Loucy (cell line): ENCODE results near the gene TLR1.
"Not testable (repeated sequence)": the region's sequence is repeated elsewhere in the genome, so short reads cannot be mapped to it uniquely, and the experiment has no call there.

Experiments used
- H2AFZ ChIP-seq: fragments of 200-600 bp; sonication (generic); 2 replicates; pipeline ENCODE4 v1.6.0; 2016; ENCODE audit warnings: antibody characterized with exemption, mild to moderate bottlenecking, low read length, moderate library complexity
- H3F3A ChIP-seq: fragments of 200-600 bp; 2 replicates; pipeline ENCODE4 v1.6.0; 2016; ENCODE audit warnings: antibody characterized with exemption, low read depth, mild to moderate bottlenecking
- H3K27me3 ChIP-seq: fragments of 200-600 bp; sonication (generic); 2 replicates; pipeline ENCODE4 v1.6.1; 2014; ENCODE audit warnings: low read length, mild to moderate bottlenecking; ENCODE audit not compliant: insufficient read depth, poor library complexity, severe bottlenecking
- H3K36me3 ChIP-seq: fragments of 200-600 bp; sonication (generic); 2 replicates; pipeline ENCODE4 v1.6.1; 2016; ENCODE audit warnings: low read length; ENCODE audit not compliant: insufficient read depth
- H3K4me1 ChIP-seq: fragments of 200-600 bp; sonication (generic); 2 replicates; pipeline ENCODE4 v1.5.1; 2014; ENCODE audit warnings: low read length, mild to moderate bottlenecking; ENCODE audit not compliant: insufficient read depth, poor library complexity, severe bottlenecking
- H3K4me2 ChIP-seq: fragments of 200-600 bp; sonication (generic); 2 replicates; pipeline ENCODE4 v1.6.0; 2014; ENCODE audit warnings: antibody characterized with exemption, low read length, low read depth, mild to moderate bottlenecking; ENCODE audit not compliant: poor library complexity, severe bottlenecking
- H3K4me3 ChIP-seq: fragments of 200-600 bp; sonication (generic); 2 replicates; pipeline ENCODE4 v1.5.1; 2014; ENCODE audit warnings: low read length, mild to moderate bottlenecking, mixed read lengths; ENCODE audit not compliant: poor library complexity, severe bottlenecking
- H3K79me2 ChIP-seq: fragments of 200-600 bp; sonication (generic); 2 replicates; pipeline ENCODE4 v1.6.1; 2014; ENCODE audit warnings: low read length; ENCODE audit not compliant: insufficient read depth
- H3K9ac ChIP-seq: fragments of 200-600 bp; sonication (generic); 2 replicates; pipeline ENCODE4 v1.6.0; 2014; ENCODE audit warnings: mild to moderate bottlenecking, low read depth, low read length, moderate library complexity; ENCODE audit not compliant: poor library complexity, severe bottlenecking
- H3K9me2 ChIP-seq: fragments of 200-600 bp; sonication (generic); replicated peaks from 2 replicates; pipeline ENCODE4 v1.6.1; 2016; ENCODE audit warnings: low read depth, low read length, mixed read lengths
- H3K9me3 ChIP-seq: fragments of 200-600 bp; sonication (generic); 2 replicates; pipeline ENCODE4 v1.6.1; 2014; ENCODE audit warnings: mild to moderate bottlenecking, antibody characterized with exemption, low read length, low read depth; ENCODE audit not compliant: insufficient read depth
- H4K20me1 ChIP-seq: fragments of 200-600 bp; sonication (generic); 2 replicates; pipeline ENCODE4 v1.6.0; 2014; ENCODE audit warnings: antibody characterized with exemption, low read length, mild to moderate bottlenecking; ENCODE audit not compliant: insufficient read depth, poor library complexity, severe bottlenecking
- EZH2phosphoT487 ChIP-seq: fragments of 200-600 bp; IDR thresholded peaks from 2 replicates; pipeline ENCODE4 v1.6.1; 2018; ENCODE audit warnings: antibody characterized with exemption, mild to moderate bottlenecking, moderate library complexity, borderline replicate concordance
- TF ChIP-seq, protein P1 (sequence below): fragments of 200-600 bp; sonication (generic); conservative IDR thresholded peaks from 2 replicates; pipeline ENCODE4 v1.5.1; 2014; ENCODE audit warnings: mild to moderate bottlenecking, antibody characterized with exemption, low read length

Gene TLR1

DNA sequence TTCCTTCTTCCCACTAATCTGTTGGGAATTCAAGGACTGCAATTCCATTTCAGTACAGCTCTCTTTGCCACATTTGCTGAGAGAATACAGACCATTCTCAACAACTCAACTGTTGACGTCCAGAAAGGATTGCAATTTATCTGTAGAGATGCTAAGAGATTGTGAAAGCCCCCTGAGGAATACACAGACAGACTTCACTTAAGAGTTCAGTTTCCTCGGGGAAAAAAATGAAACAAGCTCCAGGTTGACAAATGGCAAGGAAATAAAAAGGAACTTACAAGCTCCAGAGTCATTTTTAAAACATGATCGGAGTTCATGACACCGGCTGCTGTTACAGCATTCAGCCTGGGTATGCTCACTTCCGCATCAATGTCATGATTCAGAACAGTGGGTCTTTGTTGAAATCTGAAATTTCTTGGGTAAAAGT is 35.6 kb downstream of the TLR1 start:
- Histone ChIP-seq H3K9ac (no peak overlapping the region), H3K36me3 (no peaks in the 10 kb centered on the region), H3K79me2 (no peaks in the 10 kb centered on the region), H3F3A (no peaks in the 10 kb centered on the region), H3K9me2 (no peaks in the 10 kb centered on the region), H2AFZ (no peak overlapping the region), H3K9me3 (no peaks in the 10 kb centered on the region), H3K27me3 (peaks cover 5% of the 10 kb centered on the region), H3K4me1 (no peaks in the 10 kb centered on the region), H3K4me3 (no peak overlapping the region), H4K20me1 (no peaks in the 10 kb centered on the region), H3K4me2 (no peak overlapping the region)
- TF ChIP-seq EZH2phosphoT487, result no peak
- TF ChIP-seq, protein P1, sequence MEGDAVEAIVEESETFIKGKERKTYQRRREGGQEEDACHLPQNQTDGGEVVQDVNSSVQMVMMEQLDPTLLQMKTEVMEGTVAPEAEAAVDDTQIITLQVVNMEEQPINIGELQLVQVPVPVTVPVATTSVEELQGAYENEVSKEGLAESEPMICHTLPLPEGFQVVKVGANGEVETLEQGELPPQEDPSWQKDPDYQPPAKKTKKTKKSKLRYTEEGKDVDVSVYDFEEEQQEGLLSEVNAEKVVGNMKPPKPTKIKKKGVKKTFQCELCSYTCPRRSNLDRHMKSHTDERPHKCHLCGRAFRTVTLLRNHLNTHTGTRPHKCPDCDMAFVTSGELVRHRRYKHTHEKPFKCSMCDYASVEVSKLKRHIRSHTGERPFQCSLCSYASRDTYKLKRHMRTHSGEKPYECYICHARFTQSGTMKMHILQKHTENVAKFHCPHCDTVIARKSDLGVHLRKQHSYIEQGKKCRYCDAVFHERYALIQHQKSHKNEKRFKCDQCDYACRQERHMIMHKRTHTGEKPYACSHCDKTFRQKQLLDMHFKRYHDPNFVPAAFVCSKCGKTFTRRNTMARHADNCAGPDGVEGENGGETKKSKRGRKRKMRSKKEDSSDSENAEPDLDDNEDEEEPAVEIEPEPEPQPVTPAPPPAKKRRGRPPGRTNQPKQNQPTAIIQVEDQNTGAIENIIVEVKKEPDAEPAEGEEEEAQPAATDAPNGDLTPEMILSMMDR, result no peak

GRCh38 chr4:38766940-38767339 is 37.7 kb downstream of the TLR1 start:
- H4K20me1 ChIP-seq, H3K9me3 ChIP-seq, H3K36me3 ChIP-seq, H3K4me3 ChIP-seq, H3F3A ChIP-seq, H3K9ac ChIP-seq, H3K9me2 ChIP-seq, H3K4me1 ChIP-seq, H3K79me2 ChIP-seq, H2AFZ ChIP-seq, H3K4me2 ChIP-seq, H3K27me3 ChIP-seq: not testable (repeated sequence)

GRCh38 chr4:38765382-38765781 is 39.2 kb downstream of the TLR1 start:
- Histone ChIP-seq H3K36me3 (no peaks in the 10 kb centered on the region), H3K9ac (no peak overlapping the region), H3K4me2 (no peak overlapping the region), H3K9me3 (no peaks in the 10 kb centered on the region), H2AFZ (no peak overlapping the region), H3K79me2 (no peaks in the 10 kb centered on the region), H3K9me2 (no peaks in the 10 kb centered on the region), H3F3A (no peaks in the 10 kb centered on the region), H4K20me1 (no peaks in the 10 kb centered on the region), H3K4me1 (no peaks in the 10 kb centered on the region), H3K4me3 (no peak overlapping the region), H3K27me3 (no peaks in the 10 kb centered on the region)
- no peak for TF ChIP-seq EZH2phosphoT487
- TF ChIP-seq, protein P1, result no peak

GRCh38 chr4:38764277-38764676 is 40.3 kb downstream of the TLR1 start:
- no peaks in the 10 kb centered on the region for H4K20me1 ChIP-seq
- no peak for TF ChIP-seq EZH2phosphoT487
- TF ChIP-seq, protein P1, result no peak
- H3K9me2 ChIP-seq, result no peaks in the 10 kb centered on the region
- H3K9ac ChIP-seq, result no peak overlapping the region
- no peak overlapping the region for H3K4me2 ChIP-seq
- no peaks in the 10 kb centered on the region for H3K79me2 ChIP-seq
- no peaks in the 10 kb centered on the region for H3F3A ChIP-seq
- H3K4me1 ChIP-seq, result no peaks in the 10 kb centered on the region
- H2AFZ ChIP-seq, result no peak overlapping the region
- H3K4me3 ChIP-seq, result no peak overlapping the region
- H3K27me3 ChIP-seq, result no peaks in the 10 kb centered on the region
- no peaks in the 10 kb centered on the region for H3K9me3 ChIP-seq
- H3K36me3 ChIP-seq, result no peaks in the 10 kb centered on the region
